Activated CD8-positive, alpha-beta T cell treated with anti-CD3 and anti-CD28 coated beads, Interleukin-2, amount 10 ng/mL, durations not matched to agents 7 days and 5 days (primary cell): ENCODE results near the gene DLG2. TPM values are rescaled to one million over a fixed set of nuclear protein-coding genes. Genes with fewer than 3 reads are reported as not detected.

Source experiments
- ATAC-seq: fragments of 150-1000 bp; cut with Tn5 transposase; one replicate; pipeline ENCODE4 v1.10.0; 2021; ENCODE audit warnings: moderate library complexity
- CTCF ChIA-PET: fragments of 350-600 bp; sonication (Branson Sonifier 250); formaldehyde crosslinking; loops from one replicate; lab custom pipeline; 2021; ENCODE audit warnings: antibody characterized with exemption; lab: Charles Lee
- POLR2A ChIA-PET: fragments of 350-600 bp; sonication (Branson Sonifier 250); formaldehyde crosslinking; loops from one replicate; lab custom pipeline; 2021; ENCODE audit warnings: antibody characterized with exemption; lab: Charles Lee
- DNase-seq: peaks from one replicate; pipeline ENCODE4 v3.0.0-alpha.2; 2020
- H3K27ac Mint-ChIP-seq: one replicate; pipeline ENCODE4 v1.8.0; 2021; ENCODE audit warnings: mild to moderate bottlenecking, mixed read lengths
- H3K27me3 Mint-ChIP-seq: one replicate; pipeline ENCODE4 v1.8.0; 2021; ENCODE audit warnings: low read depth, mixed read lengths
- H3K36me3 Mint-ChIP-seq: one replicate; pipeline ENCODE4 v1.8.0; 2021; ENCODE audit warnings: low read depth, mixed read lengths
- H3K4me1 Mint-ChIP-seq: one replicate; pipeline ENCODE4 v1.8.0; 2021; ENCODE audit warnings: low read depth, mixed read lengths
- H3K4me3 Mint-ChIP-seq: one replicate; pipeline ENCODE4 v1.8.0; 2021; ENCODE audit warnings: mild to moderate bottlenecking, mixed read lengths
- H3K9me3 Mint-ChIP-seq: one replicate; pipeline ENCODE4 v1.8.0; 2022; ENCODE audit warnings: mixed read lengths; ENCODE audit not compliant: insufficient read depth
- total RNA-seq, 2 experiments: library from RNA; stranded (reverse); gene quantifications; one replicate each; pipeline ENCODE4 v1.2.3, GENCODE V29; 2021

Gene DLG2
- total RNA-seq, 2 experiments from 2014 or later = 1.3 to 1.6 TPM

DNA sequence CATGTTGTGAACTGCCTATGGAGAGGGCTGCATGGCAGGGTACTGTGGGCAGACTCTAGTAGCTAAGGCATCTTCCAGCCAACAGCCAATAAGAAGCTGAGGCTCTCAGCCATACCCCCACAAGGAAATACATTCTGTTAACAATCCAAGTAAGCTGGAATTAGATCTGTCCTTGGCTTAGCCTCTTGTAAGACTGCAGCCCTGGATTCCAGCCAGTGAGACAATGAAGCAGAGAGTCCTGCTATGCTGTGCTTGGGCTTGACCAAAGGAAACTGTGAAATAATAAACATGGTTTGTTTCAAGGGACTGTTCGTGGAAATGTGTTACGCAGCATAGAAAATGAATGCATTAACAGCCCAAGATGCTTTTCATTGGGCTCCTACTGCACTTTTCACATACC, 1243.6 kb downstream of the DLG2 start:
- no peak overlapping the region for H3K27ac Mint-ChIP-seq
- no peaks in the 10 kb centered on the region for H3K27me3 Mint-ChIP-seq
- ChIA-PET CTCF (interaction anchor here (1.0 kb wide), 1 partner anchor 13 kb away, joined by 3 read pairs; no protein-coding TSS in a partner anchor), POLR2A (no interaction called here)
- H3K36me3 Mint-ChIP-seq = no peaks in the 10 kb centered on the region
- DNase-seq = no peak
- H3K4me3 Mint-ChIP-seq = no peak overlapping the region
- H3K4me1 Mint-ChIP-seq = no peaks in the 10 kb centered on the region
- H3K9me3 Mint-ChIP-seq = no peaks in the 10 kb centered on the region
- no peak for ATAC-seq

DNA sequence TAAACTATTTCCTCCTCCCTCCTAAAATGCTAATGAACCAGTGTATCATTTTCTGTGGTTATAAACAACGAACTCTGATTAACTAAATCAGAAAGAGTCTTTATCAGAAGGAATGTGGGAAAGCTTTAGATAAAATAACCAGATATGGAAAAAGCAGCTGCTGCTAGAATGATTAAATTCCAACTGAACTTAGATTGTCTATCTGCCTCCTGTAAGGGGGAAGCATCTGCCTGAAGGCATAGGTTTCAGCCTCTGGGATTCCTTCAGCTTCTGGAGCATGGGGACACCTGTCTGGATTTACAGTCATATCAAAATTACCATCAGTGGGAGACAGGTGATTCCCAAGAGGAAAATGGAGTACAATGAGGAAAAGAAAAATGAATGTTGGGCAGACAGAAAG, 1245.5 kb downstream of the DLG2 start:
- ATAC-seq = no peak
- no peak for DNase-seq

DNA sequence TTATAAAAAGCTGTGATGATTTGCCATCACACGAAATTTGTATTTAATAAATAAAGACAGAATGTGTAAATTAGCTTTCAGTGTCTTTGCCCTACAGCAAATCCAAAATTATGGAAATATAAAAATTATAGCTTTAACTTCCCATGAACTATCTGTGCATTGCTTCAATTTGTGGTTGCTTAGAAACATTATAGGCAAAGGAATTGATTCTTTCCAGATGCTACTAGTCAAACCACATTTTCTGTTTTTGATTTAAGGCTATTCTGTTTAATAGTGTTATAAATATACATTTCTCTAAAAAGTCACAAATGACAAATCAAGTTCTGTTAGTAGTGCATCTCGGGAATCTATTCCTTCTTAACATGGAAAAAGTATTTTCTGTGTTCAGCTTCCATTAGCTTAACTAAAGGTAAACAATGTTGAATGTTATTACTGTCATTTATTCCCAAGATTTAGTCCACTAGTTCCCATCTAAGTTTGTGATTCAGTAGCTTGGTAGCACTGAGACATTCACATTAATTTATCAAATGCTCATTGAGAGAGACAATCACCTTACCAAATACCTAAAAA, 1254.7 kb downstream of the DLG2 start:
- POLR2A ChIA-PET = no interaction called here
- H3K4me1 Mint-ChIP-seq = no peaks in the 10 kb centered on the region
- H3K27ac Mint-ChIP-seq = no peak overlapping the region
- H3K27me3 Mint-ChIP-seq = no peaks in the 10 kb centered on the region
- H3K9me3 Mint-ChIP-seq = peaks cover 6% of the 10 kb centered on the region
- no peak for DNase-seq
- H3K36me3 Mint-ChIP-seq = no peaks in the 10 kb centered on the region
- H3K4me3 Mint-ChIP-seq = no peak overlapping the region
- CTCF ChIA-PET = no interaction called here
- ATAC-seq = no peak

More for the DNA sequence above, 1245.5 kb downstream of the DLG2 start:
- H3K4me1 Mint-ChIP-seq = no peaks in the 10 kb centered on the region
- H3K9me3 Mint-ChIP-seq = no peaks in the 10 kb centered on the region
- no peaks in the 10 kb centered on the region for H3K27me3 Mint-ChIP-seq
- CTCF ChIA-PET = no interaction called here
- POLR2A ChIA-PET = no interaction called here
- no peak overlapping the region for H3K4me3 Mint-ChIP-seq
- no peaks in the 10 kb centered on the region for H3K36me3 Mint-ChIP-seq
- no peak overlapping the region for H3K27ac Mint-ChIP-seq

DNA sequence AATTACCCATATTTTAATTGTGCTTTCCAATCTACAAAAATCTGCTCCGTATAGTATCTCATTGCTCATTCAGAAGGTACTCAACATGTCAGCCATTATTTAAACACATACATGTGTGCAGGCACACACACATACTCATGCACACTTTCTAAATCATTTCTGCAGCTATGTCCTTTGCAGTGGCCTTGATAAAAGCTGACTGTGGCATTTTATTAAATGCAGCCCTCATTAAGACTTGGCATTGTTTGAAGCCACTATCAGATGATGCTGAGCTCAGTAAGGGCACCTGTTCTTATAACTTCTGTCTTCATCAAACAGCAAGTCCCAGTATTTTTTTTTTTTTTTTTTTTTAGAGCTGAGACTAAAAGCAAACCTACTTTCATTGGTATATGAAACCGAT, 1269.1 kb downstream of the DLG2 start:
- DNase-seq = no peak
- CTCF ChIA-PET = no interaction called here
- POLR2A ChIA-PET = no interaction called here
- H3K27ac Mint-ChIP-seq = no peak overlapping the region
- H3K9me3 Mint-ChIP-seq = no peaks in the 10 kb centered on the region
- H3K27me3 Mint-ChIP-seq = no peaks in the 10 kb centered on the region
- H3K4me1 Mint-ChIP-seq = no peaks in the 10 kb centered on the region
- H3K36me3 Mint-ChIP-seq = no peaks in the 10 kb centered on the region
- H3K4me3 Mint-ChIP-seq = no peak overlapping the region
- no peak for ATAC-seq

DNA sequence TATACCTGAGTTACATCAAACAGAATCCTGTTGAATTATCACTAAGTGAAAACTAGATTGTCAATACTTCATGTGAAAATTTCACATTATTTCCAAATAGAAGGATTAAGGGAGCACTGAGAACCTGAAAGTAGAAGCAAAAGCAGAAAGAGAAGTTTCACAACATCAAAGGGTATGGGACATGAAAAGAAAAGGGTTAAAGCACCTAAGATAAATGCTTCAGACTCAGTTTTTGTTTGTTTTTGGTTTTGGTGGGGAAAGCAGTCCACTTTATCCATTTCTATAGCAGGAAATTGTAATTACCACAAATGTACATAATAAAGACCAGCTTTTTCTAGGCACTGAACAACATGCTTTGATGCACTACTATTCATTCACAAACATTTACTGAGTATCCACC, 1271.2 kb downstream of the DLG2 start:
- DNase-seq = no peak

DNA sequence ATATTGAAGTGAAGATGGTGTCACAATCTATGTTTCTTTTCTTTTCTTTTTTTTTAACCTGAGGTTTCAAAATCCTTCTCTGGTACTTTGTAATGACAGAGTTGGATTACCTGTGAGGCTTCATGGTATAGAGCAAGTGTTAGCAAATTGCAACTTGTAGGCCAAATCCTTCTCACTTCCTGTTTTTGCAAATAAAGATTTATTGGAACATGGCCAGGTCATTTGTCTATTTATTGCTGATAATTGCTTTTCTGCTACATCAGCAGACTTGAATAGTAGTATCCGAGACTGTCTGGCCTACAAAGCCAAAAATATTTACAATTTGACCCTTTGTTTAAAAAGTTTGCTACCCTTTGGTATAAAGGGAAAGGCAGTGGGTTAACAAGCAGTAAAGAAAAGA, 1281.5 kb downstream of the DLG2 start:
- no peak for ATAC-seq
- Mint-ChIP-seq H3K27me3 (no peaks in the 10 kb centered on the region), H3K4me1 (no peaks in the 10 kb centered on the region), H3K4me3 (no peak overlapping the region), H3K36me3 (no peaks in the 10 kb centered on the region), H3K27ac (no peak overlapping the region), H3K9me3 (no peaks in the 10 kb centered on the region)
- ChIA-PET CTCF (no interaction called here), POLR2A (no interaction called here)
- DNase-seq = no peak

More for the DNA sequence above, 1271.2 kb downstream of the DLG2 start:
- Mint-ChIP-seq H3K27me3 (no peaks in the 10 kb centered on the region), H3K36me3 (no peaks in the 10 kb centered on the region), H3K4me1 (no peaks in the 10 kb centered on the region), H3K4me3 (no peak overlapping the region), H3K9me3 (no peaks in the 10 kb centered on the region), H3K27ac (no peak overlapping the region)
- ChIA-PET POLR2A (no interaction called here), CTCF (no interaction called here)
- ATAC-seq = no peak

DNA sequence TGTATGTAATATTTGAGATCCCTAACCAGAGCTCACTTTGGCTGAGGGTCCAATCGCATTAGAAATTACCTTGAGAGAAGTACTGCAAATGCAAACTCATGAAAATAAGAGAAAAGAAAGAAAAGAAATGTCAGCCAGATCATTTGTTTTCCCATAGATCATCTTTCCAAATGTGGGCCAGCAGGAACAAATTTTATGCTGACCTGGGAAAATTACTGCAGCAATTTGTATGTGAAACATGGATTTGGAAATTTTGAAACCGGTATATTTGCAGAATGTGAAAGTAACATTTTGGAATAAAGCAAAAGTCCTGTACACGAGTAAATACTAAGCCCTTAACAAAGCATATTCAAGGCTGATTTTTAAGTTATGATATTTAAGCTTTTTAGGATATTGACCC, 1282.1 kb downstream of the DLG2 start:
- Mint-ChIP-seq H3K36me3 (no peaks in the 10 kb centered on the region), H3K9me3 (no peaks in the 10 kb centered on the region), H3K4me3 (no peak overlapping the region), H3K27ac (no peak overlapping the region), H3K4me1 (no peaks in the 10 kb centered on the region), H3K27me3 (no peaks in the 10 kb centered on the region)
- no peak for DNase-seq
- CTCF ChIA-PET = no interaction called here
- no peak for ATAC-seq
- POLR2A ChIA-PET = no interaction called here

DNA sequence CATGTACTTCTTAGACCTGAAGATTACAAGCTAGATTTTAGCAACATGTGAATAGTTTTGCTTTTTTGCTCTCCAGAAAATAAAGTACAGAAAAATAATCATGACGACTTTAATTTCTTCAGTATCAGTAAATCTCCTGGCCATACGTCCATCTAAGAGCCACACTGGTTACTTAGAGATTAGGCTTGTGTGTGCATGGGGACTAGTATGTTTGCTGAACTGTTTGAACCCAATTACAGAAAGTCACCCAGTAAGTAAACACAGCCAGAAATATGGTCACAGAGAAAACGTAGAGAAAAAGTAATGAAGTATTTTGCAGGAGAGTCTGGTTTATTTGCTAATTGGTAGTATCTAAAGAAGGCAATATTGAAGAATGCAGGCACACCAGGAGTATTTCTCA, 1287.3 kb downstream of the DLG2 start:
- CTCF ChIA-PET = no interaction called here
- POLR2A ChIA-PET = no interaction called here
- H3K36me3 Mint-ChIP-seq = no peaks in the 10 kb centered on the region
- peaks cover 4% of the 10 kb centered on the region for H3K9me3 Mint-ChIP-seq
- no peak overlapping the region for H3K27ac Mint-ChIP-seq
- no peak overlapping the region for H3K4me3 Mint-ChIP-seq
- H3K27me3 Mint-ChIP-seq = no peaks in the 10 kb centered on the region
- H3K4me1 Mint-ChIP-seq = no peaks in the 10 kb centered on the region
- no peak for ATAC-seq
- no peak for DNase-seq

DNA sequence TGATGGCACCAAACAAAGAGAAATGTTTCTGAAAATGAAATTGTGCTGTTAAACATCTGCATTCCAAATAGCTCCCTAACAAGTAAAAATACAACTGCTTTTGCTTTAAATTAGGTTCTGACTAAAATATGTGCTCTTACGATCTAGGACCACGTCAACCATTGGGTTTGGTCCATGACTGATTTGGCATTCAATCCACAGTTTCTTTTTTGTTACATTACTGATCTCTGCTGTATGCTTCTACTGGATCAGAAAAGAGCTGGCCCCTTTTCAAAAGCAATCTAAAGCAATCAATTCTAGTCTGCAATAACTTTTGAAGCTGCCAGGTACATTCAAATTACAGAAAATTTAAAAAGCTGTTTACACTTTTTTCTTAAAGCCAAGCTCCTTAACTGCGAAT, 1293.9 kb downstream of the DLG2 start:
- DNase-seq = no peak
- H3K4me3 Mint-ChIP-seq = no peak overlapping the region

DNA sequence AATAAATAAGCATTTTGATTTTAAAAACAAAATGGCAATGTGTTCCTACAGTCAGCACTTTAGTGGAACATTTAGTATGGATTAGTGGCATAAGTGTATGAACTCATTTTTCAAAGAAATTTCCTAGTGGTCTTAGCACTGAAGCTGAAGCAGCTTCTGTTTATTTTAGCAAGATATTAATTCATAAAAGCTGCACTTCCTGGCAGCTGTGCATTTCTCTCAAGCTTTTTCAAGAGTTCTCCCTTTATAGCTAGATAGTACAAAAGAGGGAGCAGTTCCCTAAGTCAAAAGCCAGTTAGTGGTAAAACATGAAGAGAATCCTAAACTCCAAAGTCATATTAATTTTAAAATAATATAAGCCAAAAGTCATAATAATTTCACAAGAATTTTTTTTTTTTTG, 1304.9 kb downstream of the DLG2 start:
- Mint-ChIP-seq H3K4me3 (no peak overlapping the region), H3K36me3 (no peaks in the 10 kb centered on the region), H3K27ac (no peak overlapping the region), H3K27me3 (no peaks in the 10 kb centered on the region), H3K9me3 (peaks cover 16% of the 10 kb centered on the region), H3K4me1 (no peaks in the 10 kb centered on the region)
- ATAC-seq = no peak
- DNase-seq = no peak
- POLR2A ChIA-PET = no interaction called here
- CTCF ChIA-PET = no interaction called here

More for the DNA sequence above, 1293.9 kb downstream of the DLG2 start:
- Mint-ChIP-seq H3K9me3 (no peaks in the 10 kb centered on the region), H3K27ac (no peak overlapping the region), H3K27me3 (no peaks in the 10 kb centered on the region), H3K4me1 (no peaks in the 10 kb centered on the region), H3K36me3 (no peaks in the 10 kb centered on the region)
- CTCF ChIA-PET = interaction anchor here (0.8 kb wide), 1 partner anchor 392 kb away, joined by 3 read pairs; no protein-coding TSS in a partner anchor
- POLR2A ChIA-PET = no interaction called here
- no peak for ATAC-seq

DNA sequence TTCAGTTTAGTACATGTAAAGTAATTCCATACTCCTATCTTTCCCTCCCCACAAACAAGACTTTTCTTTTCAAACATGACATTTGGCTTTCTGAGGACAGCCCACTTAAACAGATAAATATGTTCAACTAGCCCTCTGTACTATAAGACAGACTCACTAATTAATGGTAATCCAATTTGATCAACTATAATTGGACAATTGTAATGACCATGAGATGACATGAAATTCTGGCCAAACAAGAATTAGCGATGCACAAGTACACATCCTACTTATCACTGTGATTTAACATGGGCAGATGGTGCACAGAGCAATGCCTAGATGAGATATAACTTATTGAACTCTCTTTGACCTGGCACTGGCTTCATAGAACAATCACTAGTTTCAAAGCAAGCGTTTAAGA, 1307.3 kb downstream of the DLG2 start:
- no peaks in the 10 kb centered on the region for H3K27me3 Mint-ChIP-seq
- ATAC-seq (no peak), DNase-seq (no peak)
- CTCF ChIA-PET = no interaction called here
- H3K9me3 Mint-ChIP-seq = peaks cover 16% of the 10 kb centered on the region
- H3K27ac Mint-ChIP-seq = no peak overlapping the region
- H3K4me1 Mint-ChIP-seq = no peaks in the 10 kb centered on the region
- no peaks in the 10 kb centered on the region for H3K36me3 Mint-ChIP-seq
- POLR2A ChIA-PET = no interaction called here
- H3K4me3 Mint-ChIP-seq = no peak overlapping the region

DNA sequence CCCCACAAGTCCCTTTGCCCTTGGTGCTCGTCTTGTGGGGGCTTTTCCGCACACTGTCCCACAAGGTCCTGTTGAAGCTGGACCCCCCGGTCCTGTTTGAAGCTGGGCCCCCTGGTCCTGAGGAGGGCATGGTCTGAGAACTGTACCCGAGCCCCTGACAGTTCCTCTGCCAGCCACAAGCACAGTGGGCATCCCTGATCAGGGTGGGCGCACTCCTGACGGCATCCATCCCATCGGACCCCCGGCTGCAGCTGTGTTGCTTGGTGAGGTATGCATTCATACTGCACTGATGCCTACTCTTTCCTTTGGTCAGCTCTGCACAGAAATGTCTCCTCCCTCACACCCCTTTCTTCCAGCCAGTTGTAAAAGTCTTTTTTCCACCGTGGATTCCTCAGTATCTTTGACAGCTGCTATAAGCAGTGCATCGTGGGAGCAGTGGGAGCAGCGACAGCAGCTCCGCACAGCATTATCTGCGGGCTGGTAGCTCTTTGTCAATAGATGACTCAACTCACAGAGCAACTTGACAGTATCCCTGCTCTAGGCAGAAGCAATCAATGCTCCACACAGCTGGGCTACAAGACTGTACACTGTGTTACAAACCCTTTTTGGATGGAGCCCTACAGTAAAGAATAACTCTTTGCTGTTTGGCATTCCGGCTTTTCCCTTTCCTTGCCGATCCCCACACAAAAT, 1310.1 kb downstream of the DLG2 start:
- Mint-ChIP-seq H3K9me3 (peaks cover 16% of the 10 kb centered on the region), H3K4me1 (no peaks in the 10 kb centered on the region), H3K27me3 (no peaks in the 10 kb centered on the region), H3K27ac (no peak overlapping the region), H3K36me3 (no peaks in the 10 kb centered on the region), H3K4me3 (no peak overlapping the region)
- CTCF ChIA-PET = no interaction called here
- POLR2A ChIA-PET = no interaction called here
- ATAC-seq = no peak
- DNase-seq = no peak
